Gastrocnemius medialis (tissue), 4 donors: ENCODE results near the gene HSFX3.

Experiments used
- POLR2A ChIP-seq, 2 donors: fragments of 450-650 bp; IDR thresholded peaks; one replicate each; pipeline ENCODE4 v1.6.1; 2017; ENCODE audit warnings: antibody characterized with exemption in 2 of 2, mild to moderate bottlenecking in 2 of 2, moderate library complexity in 2 of 2
- TF ChIP-seq, protein P1 (sequence below), 5 experiments: fragments of 450-650 bp in 3 of 5; fragments of 200-600 bp in 2 of 5; sonication (generic) in 2 of 5; IDR thresholded peaks in 4 of 5; conservative IDR thresholded peaks in 1 of 5; 1 replicate in 4 of 5; 2 replicates in 1 of 5; pipeline ENCODE4 v1.5.1; 2016 to 2019; ENCODE audit warnings: antibody characterized with exemption in 5 of 5, mild to moderate bottlenecking in 3 of 5, moderate library complexity in 3 of 5

DNA sequence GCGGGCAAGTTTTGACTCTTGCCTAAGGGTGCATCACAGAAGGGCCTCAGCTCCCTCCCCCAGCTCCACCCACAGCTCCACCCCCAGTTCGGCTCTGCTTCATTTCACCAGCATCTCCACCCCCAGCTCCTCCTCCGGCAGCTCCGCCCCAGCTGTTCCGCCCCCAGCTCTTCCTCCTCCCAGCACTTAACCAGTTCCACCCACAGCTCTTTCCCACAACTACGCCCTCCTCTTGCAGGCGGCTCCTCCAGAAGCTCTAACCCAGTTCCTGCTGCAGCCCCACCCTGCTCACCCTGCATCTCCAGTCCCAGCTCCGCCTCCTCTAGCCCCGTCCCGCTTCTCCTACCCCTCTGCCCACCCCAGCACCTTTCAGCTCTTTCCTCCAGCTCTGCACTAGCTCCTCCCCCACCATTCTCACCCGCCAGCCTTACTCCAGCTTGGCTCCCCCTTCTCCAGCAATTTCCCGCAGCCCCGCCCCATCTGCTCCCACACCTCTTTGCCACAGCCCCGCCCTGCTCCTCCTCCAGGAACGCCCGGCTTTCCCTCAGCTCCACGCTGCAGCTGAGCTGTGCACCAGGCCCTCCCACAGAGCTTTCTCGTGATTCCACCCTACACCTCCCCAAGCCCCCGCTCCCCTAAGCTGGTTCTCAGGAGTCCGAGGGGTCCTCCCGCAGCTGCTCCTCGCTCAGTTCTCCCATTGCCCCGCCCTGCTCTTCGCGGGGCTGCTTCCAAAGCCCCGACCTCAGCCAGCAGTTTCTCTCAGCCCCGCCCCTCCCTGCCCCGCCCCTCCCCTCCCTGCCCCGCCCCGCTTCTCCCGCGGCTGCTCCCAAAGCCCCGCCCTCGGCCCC lies 10.2 kb downstream of the HSFX3 start:
- TF ChIP-seq, protein P1, sequence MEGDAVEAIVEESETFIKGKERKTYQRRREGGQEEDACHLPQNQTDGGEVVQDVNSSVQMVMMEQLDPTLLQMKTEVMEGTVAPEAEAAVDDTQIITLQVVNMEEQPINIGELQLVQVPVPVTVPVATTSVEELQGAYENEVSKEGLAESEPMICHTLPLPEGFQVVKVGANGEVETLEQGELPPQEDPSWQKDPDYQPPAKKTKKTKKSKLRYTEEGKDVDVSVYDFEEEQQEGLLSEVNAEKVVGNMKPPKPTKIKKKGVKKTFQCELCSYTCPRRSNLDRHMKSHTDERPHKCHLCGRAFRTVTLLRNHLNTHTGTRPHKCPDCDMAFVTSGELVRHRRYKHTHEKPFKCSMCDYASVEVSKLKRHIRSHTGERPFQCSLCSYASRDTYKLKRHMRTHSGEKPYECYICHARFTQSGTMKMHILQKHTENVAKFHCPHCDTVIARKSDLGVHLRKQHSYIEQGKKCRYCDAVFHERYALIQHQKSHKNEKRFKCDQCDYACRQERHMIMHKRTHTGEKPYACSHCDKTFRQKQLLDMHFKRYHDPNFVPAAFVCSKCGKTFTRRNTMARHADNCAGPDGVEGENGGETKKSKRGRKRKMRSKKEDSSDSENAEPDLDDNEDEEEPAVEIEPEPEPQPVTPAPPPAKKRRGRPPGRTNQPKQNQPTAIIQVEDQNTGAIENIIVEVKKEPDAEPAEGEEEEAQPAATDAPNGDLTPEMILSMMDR (IDR thresholded peaks at IDR 0.05 in 4 of 5, conservative IDR thresholded peaks at IDR 0.05 in 1 of 5), result no peak
- no peak for TF ChIP-seq POLR2A (IDR thresholded peaks at IDR 0.05)
